Endothelial cell of umbilical vein (primary cell): ENCODE results near the gene SHROOM2. TPM values are rescaled to one million over a fixed set of nuclear protein-coding genes. Genes with fewer than 3 reads are reported as not detected.

ENCODE experiments used
- BruUV-seq: library from RNA; stranded (reverse); fragments of 400-500 nt; replicated peaks from 2 replicates; lab custom pipeline; 2021; lab: Mats Ljungman, UMichigan
- CTCF ChIA-PET: fragments of 300-600, 350-600 bp; sonication (Branson Sonifier 250); formaldehyde crosslinking; loops from one replicate; lab custom pipeline; 2021; ENCODE audit warnings: antibody characterized with exemption, inconsistent platforms; lab: Charles Lee
- POLR2A ChIA-PET: fragments of 300-600, 350-600 bp; sonication (Branson Sonifier 250); formaldehyde crosslinking; loops from one replicate; lab custom pipeline; 2021; ENCODE audit warnings: antibody characterized with exemption, inconsistent platforms; lab: Charles Lee
- DNase-seq: peaks from one replicate; pipeline ENCODE4 v3.0.0-alpha.2; 2011; ENCODE audit warnings: low read depth, low spot score
- FAIRE-seq: peaks from 2 replicates; lab custom pipeline; 2011; peaks lifted over from hg19 to GRCh38; lab: Jason Lieb, UNC
- H2AFZ ChIP-seq: 2 replicates; pipeline ENCODE4 v1.6.0; 2012; ENCODE audit warnings: low read depth, low read length, control low read depth, inconsistent platforms
- H3K27ac ChIP-seq: 2 replicates; pipeline ENCODE4 v1.5.1; 2011; ENCODE audit warnings: low read depth, mild to moderate bottlenecking, control low read depth, low read length, moderate library complexity; ENCODE audit not compliant: insufficient read depth
- H3K27me3 ChIP-seq, 2 experiments: 2 replicates each; pipeline versions ENCODE4 v1.6.0 to v1.6.1; 2011; ENCODE audit warnings: low read length in 2 of 2, mixed read lengths in 1 of 2; ENCODE audit not compliant: control insufficient read depth in 2 of 2, insufficient read depth in 2 of 2
- H3K36me3 ChIP-seq, 2 experiments: 2 replicates in 1 of 2; 3 replicates in 1 of 2; pipeline ENCODE4 v1.5.1; 2011; ENCODE audit warnings: low read length in 2 of 2, mild to moderate bottlenecking in 1 of 2, moderate library complexity in 1 of 2; ENCODE audit not compliant: control insufficient read depth in 2 of 2, insufficient read depth in 2 of 2; ENCODE audit errors: extremely low read depth in 1 of 2
- H3K4me1 ChIP-seq: 3 replicates; pipeline ENCODE4 v1.5.1; 2011; ENCODE audit warnings: mild to moderate bottlenecking, low read length; ENCODE audit not compliant: control insufficient read depth, insufficient read depth; ENCODE audit errors: extremely low read depth
- H3K4me2 ChIP-seq: 2 replicates; pipeline ENCODE4 v1.6.1; 2011; ENCODE audit warnings: low read length, control low read depth, mixed read lengths; ENCODE audit not compliant: insufficient read depth
- H3K4me3 ChIP-seq, 3 experiments: fragments of 200-600 bp in 1 of 3; sonication (generic), shearing (Covaris generic) in 1 of 3; replicated peaks in 1 of 3; 2 replicates each; pipeline ENCODE4 v1.5.1; 2011 to 2016; ENCODE audit warnings: control low read depth in 3 of 3, low read length in 3 of 3, mild to moderate bottlenecking in 2 of 3, inconsistent platforms in 1 of 3, low read depth in 1 of 3, moderate library complexity in 1 of 3; ENCODE audit not compliant: insufficient read depth in 1 of 3
- H3K79me2 ChIP-seq: 2 replicates; pipeline ENCODE4 v1.6.0; 2012; ENCODE audit warnings: low read length, inconsistent platforms; ENCODE audit not compliant: control insufficient read depth, insufficient read depth
- H3K9ac ChIP-seq: replicated peaks from 2 replicates; pipeline ENCODE3; 2011; ENCODE audit warnings: low read length, control low read depth; ENCODE audit not compliant: insufficient read depth; ENCODE audit errors: extremely low read depth
- H3K9me1 ChIP-seq: replicated peaks from 3 replicates; pipeline ENCODE4 v1.6.0; 2011; ENCODE audit warnings: mild to moderate bottlenecking, low read length; ENCODE audit not compliant: control insufficient read depth, insufficient read depth; ENCODE audit errors: extremely low read depth
- H3K9me3 ChIP-seq: replicated peaks from 2 replicates; pipeline ENCODE4 v1.5.1; 2012; ENCODE audit warnings: low read length, inconsistent platforms; ENCODE audit not compliant: control insufficient read depth, insufficient read depth
- H4K20me1 ChIP-seq: replicated peaks from 2 replicates; pipeline ENCODE3; 2011; ENCODE audit warnings: mild to moderate bottlenecking, low read length; ENCODE audit not compliant: control insufficient read depth, insufficient read depth; ENCODE audit errors: extremely low read depth
- CTCF ChIP-seq, 2 donors: IDR thresholded peaks; 1 replicate in 1 of 2; 2 replicates in 1 of 2; pipeline ENCODE4 v1.5.1; 2011; ENCODE audit warnings: low read length in 2 of 2, mild to moderate bottlenecking in 2 of 2, moderate library complexity in 2 of 2, control low read depth in 1 of 2, inconsistent platforms in 1 of 2, low read depth in 1 of 2; ENCODE audit not compliant: insufficient read depth in 1 of 2; ENCODE audit errors: extremely low read depth in 1 of 2
- EZH2 ChIP-seq: IDR thresholded peaks from 2 replicates; pipeline ENCODE4 v1.6.1; 2012; ENCODE audit warnings: borderline replicate concordance, low read depth, mild to moderate bottlenecking, moderate library complexity, low read length, inconsistent platforms; ENCODE audit not compliant: severe bottlenecking
- FOS ChIP-seq: IDR thresholded peaks from 2 replicates; pipeline ENCODE4 v1.6.1; 2011; ENCODE audit warnings: mild to moderate bottlenecking, low read length, moderate library complexity, borderline replicate concordance; ENCODE audit not compliant: insufficient read depth
- GATA2 ChIP-seq: IDR thresholded peaks from 2 replicates; pipeline ENCODE4 v1.7.0; 2011; ENCODE audit warnings: low read depth, mild to moderate bottlenecking, moderate library complexity, mixed read lengths, low read length; ENCODE audit not compliant: insufficient read length, insufficient read depth
- JUN ChIP-seq: IDR thresholded peaks from 2 replicates; pipeline ENCODE4 v1.6.1; 2011; ENCODE audit warnings: borderline replicate concordance, low read depth; ENCODE audit not compliant: insufficient read length, insufficient read depth
- MYC ChIP-seq: IDR thresholded peaks from one replicate; pipeline ENCODE4 v1.6.1; 2011; ENCODE audit warnings: mild to moderate bottlenecking, low read depth, low read length
- POLR2A ChIP-seq: IDR thresholded peaks from 2 replicates; pipeline ENCODE4 v1.6.1; 2012; ENCODE audit warnings: low read depth, mild to moderate bottlenecking, control low read depth, low read length
- POLR2AphosphoS5 ChIP-seq: IDR thresholded peaks from 2 replicates; pipeline ENCODE4 v1.6.1; 2012; ENCODE audit warnings: low read depth, mild to moderate bottlenecking, control low read depth, low read length, moderate library complexity; ENCODE audit not compliant: insufficient read depth
- dilution Hi-C: fragments of 300-500 bp; cut with MboI; formaldehyde crosslinking; loops from one replicate; pipeline ENCODE4 v1.15.0; 2019; ENCODE audit warnings: low sequenced_read_pairs; ENCODE audit not compliant: extremely low pct_ligation_motif_present
- intact Hi-C: fragments of 100-400 bp; cut with micrococcal nuclease; formaldehyde crosslinking; loops from one replicate; pipeline ENCODE4 v1.10.0; 2022
- polyA plus RNA-seq, 4 experiments: library from polyadenylated mRNA; depleted of rRNA in 3 of 4; stranded (reverse) in 3 of 4; unstranded in 1 of 4; fragments of >200 nt; gene quantifications; 2 replicates each; pipeline versions ENCODE4 v1.2.1 to v1.2.3, GENCODE V29; 2011 to 2012; ENCODE audit warnings: missing spikeins in 1 of 4
- total RNA-seq: library from RNA; stranded (reverse); gene quantifications from 2 replicates; pipeline ENCODE4 v1.2.3, GENCODE V29; 2021
- TF ChIP-seq, protein P1 (sequence below): IDR thresholded peaks from 2 replicates; pipeline ENCODE4 v1.6.1; 2011; ENCODE audit not compliant: insufficient read depth, insufficient read length

SHROOM2 gene
- total and polyA plus RNA-seq, 2 donors (not counting 3 experiments of a cell fraction or from before 2014, with no cell fraction given) = 3.7 to 11.8 TPM

DNA sequence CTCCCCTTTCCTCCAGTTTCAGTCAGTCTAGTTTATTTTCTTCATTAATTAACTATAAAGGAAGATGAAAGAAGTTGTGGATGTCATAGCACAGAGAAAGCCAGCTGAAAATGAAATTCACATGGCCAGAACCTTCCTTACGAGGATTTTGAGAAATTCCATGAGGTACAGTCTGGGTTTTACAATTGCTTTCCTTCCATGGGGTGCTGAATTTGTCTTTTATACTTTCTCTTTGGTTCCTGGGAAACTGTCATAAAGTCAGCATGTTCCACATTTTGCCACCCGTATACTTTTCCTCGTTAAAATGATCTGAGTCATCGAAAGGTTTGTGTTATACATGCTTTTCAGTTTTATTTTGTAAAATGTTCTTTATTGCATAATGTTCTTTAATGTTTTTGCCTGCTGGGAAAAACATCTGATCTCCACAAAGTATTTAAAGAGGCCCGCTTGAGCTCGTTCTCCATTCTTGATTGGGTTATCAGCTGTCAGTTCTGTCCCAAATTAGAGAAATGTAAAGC is 102.8 kb downstream of the SHROOM2 start:
- H4K20me1 ChIP-seq = no peaks in the 10 kb centered on the region
- no peak overlapping the region for H3K4me2 ChIP-seq
- dilution Hi-C loops = no loop called here
- no peak overlapping the region for H3K4me3 ChIP-seq
- CTCF ChIA-PET = interaction anchor here (1.4 kb wide), 1 partner anchor 231 kb away, joined by 4 read pairs; no protein-coding TSS in a partner anchor
- H2AFZ ChIP-seq = no peak overlapping the region
- no peak overlapping the region for H3K27ac ChIP-seq
- H3K9me3 ChIP-seq = no peaks in the 10 kb centered on the region
- H3K27me3 ChIP-seq = no peaks in the 10 kb centered on the region
- FAIRE-seq (no peak), DNase-seq (no peak)
- peaks cover 14% of the 10 kb centered on the region for H3K4me1 ChIP-seq
- intact Hi-C loops = no loop called here
- H3K79me2 ChIP-seq = no peaks in the 10 kb centered on the region
- H3K9me1 ChIP-seq = no peaks in the 10 kb centered on the region
- TF ChIP-seq GATA2 = no peak
- TF ChIP-seq CTCF (IDR thresholded peaks at IDR 0.05; ENCODE audit: extremely low read depth in 1 of 2, insufficient read depth in 1 of 2, low read depth in 1 of 2, low read length in 2 of 2) = no peak
- TF ChIP-seq, protein P1, sequence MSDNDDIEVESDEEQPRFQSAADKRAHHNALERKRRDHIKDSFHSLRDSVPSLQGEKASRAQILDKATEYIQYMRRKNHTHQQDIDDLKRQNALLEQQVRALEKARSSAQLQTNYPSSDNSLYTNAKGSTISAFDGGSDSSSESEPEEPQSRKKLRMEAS = no peak
- TF ChIP-seq FOS = no peak
- TF ChIP-seq MYC = no peak
- no peak for TF ChIP-seq JUN
- no peak for TF ChIP-seq EZH2
- TF ChIP-seq POLR2A = no peak
- TF ChIP-seq POLR2AphosphoS5 = no peak
- no peak overlapping the region for H3K9ac ChIP-seq
- POLR2A ChIA-PET = no interaction called here
- H3K36me3 ChIP-seq = no peaks in the 10 kb centered on the region
- BruUV-seq = no TSS peak
